ENCODE data around the gene DEFB125. TPM values are rescaled to one million over a fixed set of nuclear protein-coding genes. Genes with fewer than 3 reads are reported as not detected.
"Not testable (repeated sequence)": the region's sequence is repeated elsewhere in the genome, so short reads cannot be mapped to it uniquely, and the experiment has no call there.

The DEFB125 gene
- total RNA-seq, 4 donors from 2014 or later: not detected

DNA sequence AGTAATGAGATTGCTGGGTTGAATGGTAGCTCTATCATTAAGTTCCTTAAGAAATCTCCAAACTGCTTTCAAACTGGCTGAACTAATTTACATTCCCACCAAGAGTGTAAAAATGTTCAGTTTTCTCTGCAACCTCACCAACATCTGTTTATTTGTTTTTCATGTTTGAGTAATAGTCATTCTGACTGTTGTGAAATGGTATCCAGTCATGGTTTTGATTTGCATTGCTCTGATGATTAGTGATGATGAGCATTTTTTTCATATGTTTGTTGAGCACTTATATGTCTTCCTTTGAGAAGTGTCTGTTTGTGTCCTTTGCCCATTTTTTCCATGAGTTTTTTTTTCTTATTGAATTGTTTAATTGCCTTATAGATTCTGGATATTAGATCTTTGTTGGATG lies 24.9 kb downstream of the DEFB125 start:
- Histone ChIP-seq H3K36me3 (no peaks in the 10 kb centered on the region), H3K4me3 (no peak overlapping the region), H3K27me3 (no peaks in the 10 kb centered on the region), H3K9me3 (no peaks in the 10 kb centered on the region), H3K4me1 (no peaks in the 10 kb centered on the region), H3K27ac (no peak overlapping the region)
- DNase-seq: no peak
- TF ChIP-seq POLR2A (IDR thresholded peaks at IDR 0.05): no peak
- TF ChIP-seq, protein P1, sequence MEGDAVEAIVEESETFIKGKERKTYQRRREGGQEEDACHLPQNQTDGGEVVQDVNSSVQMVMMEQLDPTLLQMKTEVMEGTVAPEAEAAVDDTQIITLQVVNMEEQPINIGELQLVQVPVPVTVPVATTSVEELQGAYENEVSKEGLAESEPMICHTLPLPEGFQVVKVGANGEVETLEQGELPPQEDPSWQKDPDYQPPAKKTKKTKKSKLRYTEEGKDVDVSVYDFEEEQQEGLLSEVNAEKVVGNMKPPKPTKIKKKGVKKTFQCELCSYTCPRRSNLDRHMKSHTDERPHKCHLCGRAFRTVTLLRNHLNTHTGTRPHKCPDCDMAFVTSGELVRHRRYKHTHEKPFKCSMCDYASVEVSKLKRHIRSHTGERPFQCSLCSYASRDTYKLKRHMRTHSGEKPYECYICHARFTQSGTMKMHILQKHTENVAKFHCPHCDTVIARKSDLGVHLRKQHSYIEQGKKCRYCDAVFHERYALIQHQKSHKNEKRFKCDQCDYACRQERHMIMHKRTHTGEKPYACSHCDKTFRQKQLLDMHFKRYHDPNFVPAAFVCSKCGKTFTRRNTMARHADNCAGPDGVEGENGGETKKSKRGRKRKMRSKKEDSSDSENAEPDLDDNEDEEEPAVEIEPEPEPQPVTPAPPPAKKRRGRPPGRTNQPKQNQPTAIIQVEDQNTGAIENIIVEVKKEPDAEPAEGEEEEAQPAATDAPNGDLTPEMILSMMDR (IDR thresholded peaks at IDR 0.05): no peak

DNA sequence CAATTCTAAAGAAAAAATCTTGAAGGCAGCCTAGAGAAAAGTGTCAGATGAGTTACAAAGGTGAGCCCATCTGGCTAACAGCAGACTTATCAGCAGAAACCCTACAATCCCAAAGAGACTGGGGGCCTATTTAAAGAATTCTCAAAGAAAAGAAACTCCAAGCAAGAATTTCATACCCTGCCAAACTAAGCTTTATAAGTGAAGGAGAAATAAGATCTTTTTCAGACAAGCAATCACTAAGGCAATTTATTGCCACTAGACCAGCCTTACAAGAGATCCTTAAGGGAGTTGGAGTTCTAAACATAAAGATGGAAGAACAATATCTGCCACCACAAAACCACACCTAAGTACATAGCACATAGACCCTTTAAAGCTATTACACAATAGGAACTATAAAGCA lies 30.0 kb downstream of the DEFB125 start:
- Histone ChIP-seq H3K27me3 (no peaks in the 10 kb centered on the region), H3K9me3 (no peaks in the 10 kb centered on the region), H3K36me3 (no peaks in the 10 kb centered on the region), H3K27ac (no peak overlapping the region), H3K4me3 (no peak overlapping the region), H3K4me1 (no peaks in the 10 kb centered on the region)
- no peak for TF ChIP-seq POLR2A (IDR thresholded peaks at IDR 0.05)
- TF ChIP-seq, protein P1 (IDR thresholded peaks at IDR 0.05): no peak
- DNase-seq: no peak

DNA sequence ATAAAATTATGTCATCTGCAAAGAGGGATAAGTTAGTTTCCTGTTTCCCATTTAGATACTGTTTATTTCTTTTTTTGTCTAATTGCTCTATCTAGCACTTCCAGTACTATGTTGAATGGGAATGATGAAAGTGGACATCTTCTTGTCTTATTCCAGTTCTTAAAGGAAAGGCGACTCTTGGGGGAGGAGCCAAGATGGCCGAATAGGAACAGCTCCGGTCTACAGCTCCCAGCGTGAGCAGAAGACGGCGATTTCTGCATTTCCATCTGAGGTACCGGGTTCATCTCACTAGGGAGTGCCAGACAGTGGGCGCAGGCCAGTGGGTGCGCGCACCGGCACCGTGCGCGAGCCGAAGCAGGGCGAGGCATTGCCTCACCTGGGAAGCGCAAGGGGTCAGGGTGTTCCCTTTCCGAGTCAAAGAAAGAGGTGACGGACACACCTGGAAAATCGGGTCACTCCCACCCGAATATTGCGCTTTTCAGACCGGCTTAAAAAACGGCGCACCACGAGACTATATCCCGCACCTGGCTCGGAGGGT lies 42.4 kb downstream of the DEFB125 start:
- not testable (repeated sequence) for H3K27me3 ChIP-seq, H3K27ac ChIP-seq, H3K4me3 ChIP-seq, DNase-seq, H3K4me1 ChIP-seq, H3K36me3 ChIP-seq, H3K9me3 ChIP-seq

DNA sequence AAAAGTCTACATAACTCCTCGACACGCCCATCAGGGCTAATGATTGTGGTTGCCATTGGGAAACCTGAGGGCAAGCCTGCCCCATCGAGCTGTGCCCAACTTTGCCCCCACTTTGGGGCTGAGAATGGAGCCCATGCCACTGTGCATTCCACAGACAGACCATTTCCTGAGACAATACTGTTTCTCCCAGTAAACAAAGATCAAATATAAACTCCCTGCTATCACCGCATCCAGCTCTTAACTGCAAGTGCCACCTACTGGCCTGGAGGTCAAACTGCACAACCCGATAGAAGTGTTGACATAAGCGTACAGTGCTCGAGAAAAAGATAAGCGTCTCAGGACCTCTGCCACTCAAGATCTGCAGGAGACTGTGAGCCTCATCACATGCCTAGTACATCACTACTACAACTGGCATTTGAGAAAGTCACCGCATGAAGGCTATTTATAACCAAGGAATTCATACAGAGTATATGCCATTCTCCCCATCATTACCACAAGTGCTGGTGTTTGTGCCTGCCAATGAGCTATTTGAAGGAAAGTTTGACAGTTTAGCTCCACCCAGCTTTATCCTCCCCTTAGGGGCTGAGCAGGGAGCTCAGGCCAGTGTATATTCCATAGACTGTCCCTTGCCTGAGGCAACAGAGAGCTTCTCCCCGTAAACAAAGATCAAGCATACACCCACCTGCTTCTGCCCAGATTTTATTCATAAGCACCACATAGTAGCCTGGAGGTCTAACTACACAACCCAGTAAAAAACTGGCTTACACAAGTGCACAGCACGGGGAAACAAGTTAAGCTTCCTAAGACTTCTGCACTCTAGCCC lies 50.4 kb downstream of the DEFB125 start:
- TF ChIP-seq POLR2A (IDR thresholded peaks at IDR 0.05): no peak
- TF ChIP-seq, protein P1 (IDR thresholded peaks at IDR 0.05): no peak
- no peak overlapping the region for H3K4me3 ChIP-seq
- DNase-seq: no peak
- H3K27me3 ChIP-seq: no peaks in the 10 kb centered on the region
- H3K36me3 ChIP-seq: no peaks in the 10 kb centered on the region
- no peak overlapping the region for H3K27ac ChIP-seq
- no peaks in the 10 kb centered on the region for H3K4me1 ChIP-seq
- H3K9me3 ChIP-seq: no peaks in the 10 kb centered on the region

DNA sequence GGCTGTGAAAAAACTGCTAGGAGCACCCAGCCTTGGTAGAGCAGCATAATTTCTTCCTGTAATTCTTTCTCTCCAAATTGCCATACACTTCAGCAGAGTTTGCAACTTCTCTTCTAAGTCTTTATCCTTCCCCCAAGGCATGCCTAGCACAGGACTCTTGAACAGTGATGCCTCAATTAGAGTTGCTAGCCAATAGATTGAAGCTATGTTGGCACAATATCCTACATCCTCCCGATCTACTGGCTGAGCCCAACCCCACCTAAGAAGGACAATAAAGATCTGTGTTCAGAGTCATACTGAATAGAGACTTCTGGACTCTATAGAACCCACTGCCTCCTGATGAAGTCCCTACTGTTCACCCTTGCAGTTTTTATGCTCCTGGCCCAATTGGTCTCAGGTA lies 54.8 kb downstream of the DEFB125 start, which contains the start of gene DEFB126:
Gene DEFB126, plus strand, starts transcription at position 301 of the 400 bp plus-strand sequence. Its CDS starts 39 bp downstream, at position 340.
- no peaks in the 10 kb centered on the region for H3K9me3 ChIP-seq
- TF ChIP-seq, protein P1 (IDR thresholded peaks at IDR 0.05): no peak
- no peak for TF ChIP-seq POLR2A (IDR thresholded peaks at IDR 0.05)
- no peak for DNase-seq
- no peak within 1 kb of the TSS for H3K27ac ChIP-seq
- H3K36me3 ChIP-seq: no peaks in the 10 kb centered on the region
- no peak within 1 kb of the TSS for H3K4me3 ChIP-seq
- no peaks in the 10 kb centered on the region for H3K4me1 ChIP-seq
- no peaks in the 10 kb centered on the region for H3K27me3 ChIP-seq

DNA sequence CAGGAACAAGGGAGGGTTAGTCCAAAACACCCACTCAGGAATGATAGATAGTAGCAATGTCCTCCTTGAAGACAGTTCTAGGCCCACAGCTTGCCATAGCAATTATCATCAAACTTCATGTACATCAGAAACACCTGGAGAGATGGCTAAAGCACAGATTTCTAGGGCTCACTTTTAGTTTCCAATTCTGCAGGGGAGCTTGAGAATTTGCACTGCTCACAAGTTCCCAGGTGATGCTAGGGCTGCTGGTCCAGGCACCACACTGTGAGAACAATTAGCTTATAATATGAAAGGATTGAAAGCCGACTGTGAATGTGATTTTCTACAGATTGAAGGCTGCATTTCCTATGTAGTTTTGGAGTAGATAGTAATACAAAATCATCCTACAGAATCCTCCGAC lies 58.4 kb downstream of the DEFB125 start:
- H3K27me3 ChIP-seq: no peaks in the 10 kb centered on the region
- H3K4me3 ChIP-seq: no peak overlapping the region
- DNase-seq: no peak
- H3K27ac ChIP-seq: no peak overlapping the region
- no peaks in the 10 kb centered on the region for H3K4me1 ChIP-seq
- H3K36me3 ChIP-seq: no peaks in the 10 kb centered on the region
- TF ChIP-seq, protein P1 (IDR thresholded peaks at IDR 0.05): no peak
- H3K9me3 ChIP-seq: no peaks in the 10 kb centered on the region

All from Peyer's patch (tissue), 4 donors.